H1 (cell line): ENCODE data around the gene DLGAP5. TPM values are rescaled to one million over a fixed set of nuclear protein-coding genes. Genes with fewer than 3 reads are reported as not detected.

Source experiments
- CTCF ChIA-PET: fragments of 300-600 bp; sonication (Branson Sonifier 250); formaldehyde crosslinking; loops from one replicate; lab custom pipeline; 2021; ENCODE audit not compliant: partially characterized antibody; lab: Charles Lee
- POLR2A ChIA-PET: fragments of 300-600 bp; sonication (Branson Sonifier 250); formaldehyde crosslinking; loops from one replicate; lab custom pipeline; 2021; ENCODE audit warnings: inconsistent platforms; ENCODE audit not compliant: partially characterized antibody; lab: Charles Lee
- DNase-seq, 2 experiments: peaks; one replicate each; pipeline versions ENCODE4 v3.0.0 to v3.0.0-alpha.2; 2010 to 2022; ENCODE audit warnings: low spot score in 2 of 2, low read depth in 1 of 2, mixed read lengths in 1 of 2
- FAIRE-seq: peaks from 2 replicates; lab custom pipeline; 2011; peaks lifted over from hg19 to GRCh38; lab: Jason Lieb, UNC
- H2AFZ ChIP-seq: 2 replicates; pipeline ENCODE4 v1.8.1; 2012; ENCODE audit warnings: low read length, inconsistent platforms
- H2AK5ac ChIP-seq: 2 replicates; pipeline ENCODE4 v1.6.1; 2013; ENCODE audit warnings: low read depth, low read length
- H2BK120ac ChIP-seq: replicated peaks from 2 replicates; pipeline ENCODE3; 2013; ENCODE audit warnings: low read depth, low read length, inconsistent platforms
- H2BK12ac ChIP-seq: 2 replicates; pipeline ENCODE4 v1.6.1; 2013; ENCODE audit warnings: low read depth, low read length
- H2BK15ac ChIP-seq: 2 replicates; pipeline ENCODE4 v1.6.1; 2013; ENCODE audit warnings: low read length
- H2BK20ac ChIP-seq: 2 replicates; pipeline ENCODE4 v1.6.1; 2013; ENCODE audit warnings: low read length
- H2BK5ac ChIP-seq: 2 replicates; pipeline ENCODE4 v1.6.1; 2013; ENCODE audit warnings: low read depth, low read length
- H3K14ac ChIP-seq: 2 replicates; pipeline ENCODE4 v1.6.1; 2013; ENCODE audit warnings: inconsistent platforms; ENCODE audit not compliant: insufficient read length
- H3K18ac ChIP-seq: 2 replicates; pipeline ENCODE4 v1.6.1; 2013; ENCODE audit warnings: low read length; ENCODE audit errors: extremely low read depth
- H3K23ac ChIP-seq: 2 replicates; pipeline ENCODE4 v1.6.1; 2013; ENCODE audit warnings: inconsistent platforms; ENCODE audit not compliant: insufficient read length
- H3K23me2 ChIP-seq: 2 replicates; pipeline ENCODE4 v1.6.1; 2013; ENCODE audit warnings: low read depth, low read length
- H3K27ac ChIP-seq: 2 replicates; pipeline ENCODE4 v1.6.1; 2011; ENCODE audit warnings: low read depth, low read length, inconsistent platforms
- H3K27me3 ChIP-seq, 4 experiments: replicated peaks in 1 of 4; 1 replicate in 1 of 4; 2 replicates in 3 of 4; pipeline versions ENCODE4 v1.6.1 to v1.8.1; 2011 to 2013; ENCODE audit warnings: low read length in 3 of 4, mild to moderate bottlenecking in 3 of 4, inconsistent platforms in 2 of 4, mixed read lengths in 2 of 4, moderate library complexity in 1 of 4; ENCODE audit not compliant: control insufficient read depth in 3 of 4, insufficient read depth in 3 of 4; ENCODE audit errors: extremely low read depth in 1 of 4
- H3K36me3 ChIP-seq, 4 experiments: 2 replicates each; pipeline versions ENCODE4 v1.6.1 to v1.8.1; 2011 to 2013; ENCODE audit warnings: mild to moderate bottlenecking in 4 of 4, low read length in 3 of 4, moderate library complexity in 2 of 4, control low read depth in 1 of 4, inconsistent platforms in 1 of 4; ENCODE audit not compliant: insufficient read depth in 4 of 4, control insufficient read depth in 2 of 4
- H3K4ac ChIP-seq: replicated peaks from 2 replicates; pipeline ENCODE3; 2013; ENCODE audit warnings: low read length, low read depth, mixed read lengths, inconsistent platforms; ENCODE audit not compliant: insufficient read length
- H3K4me1 ChIP-seq, 4 experiments: replicated peaks in 1 of 4; 1 replicate in 1 of 4; 2 replicates in 3 of 4; pipeline versions ENCODE4 v1.6.1 to v1.8.1; 2011 to 2013; ENCODE audit warnings: low read length in 3 of 4, inconsistent platforms in 2 of 4, mixed read lengths in 1 of 4; ENCODE audit not compliant: insufficient read depth in 4 of 4, control insufficient read depth in 3 of 4
- H3K4me2 ChIP-seq, 2 experiments: 2 replicates each; pipeline versions ENCODE4 v1.6.1 to v1.8.1; 2011 to 2013; ENCODE audit warnings: low read depth in 2 of 2, low read length in 2 of 2, control low read depth in 1 of 2, inconsistent platforms in 1 of 2, mild to moderate bottlenecking in 1 of 2; ENCODE audit not compliant: insufficient read depth in 1 of 2
- H3K4me3 ChIP-seq, 4 experiments: fragments of 200-600, 300-600 bp in 1 of 4; sonication (generic), shearing (Covaris generic), sonication (Bioruptor Twin) in 1 of 4; 2 replicates each; pipeline versions ENCODE4 v1.5.1 to v1.8.1; 2011 to 2016; ENCODE audit warnings: low read length in 4 of 4, low read depth in 3 of 4, control low read depth in 2 of 4, inconsistent platforms in 2 of 4, mild to moderate bottlenecking in 2 of 4, mixed read lengths in 1 of 4, moderate library complexity in 1 of 4; ENCODE audit not compliant: insufficient read depth in 2 of 4; ENCODE audit errors: extremely low read depth in 1 of 4
- H3K56ac ChIP-seq: replicated peaks from 2 replicates; pipeline ENCODE3; 2013; ENCODE audit warnings: low read depth, mild to moderate bottlenecking, mixed read lengths, low read length, inconsistent platforms; ENCODE audit not compliant: insufficient read length
- H3K79me1 ChIP-seq: 2 replicates; pipeline ENCODE4 v1.6.1; 2013; ENCODE audit warnings: low read depth, low read length, control low read depth
- H3K79me2 ChIP-seq, 2 experiments: 2 replicates each; pipeline versions ENCODE4 v1.6.1 to v1.8.1; 2012 to 2013; ENCODE audit warnings: low read length in 2 of 2, mild to moderate bottlenecking in 2 of 2, inconsistent platforms in 1 of 2; ENCODE audit not compliant: insufficient read depth in 2 of 2, control insufficient read depth in 1 of 2
- H3K9ac ChIP-seq, 4 experiments: replicated peaks in 1 of 4; 1 replicate in 1 of 4; 2 replicates in 3 of 4; pipeline versions ENCODE4 v1.6.1 to v1.8.1; 2011 to 2013; ENCODE audit warnings: low read depth in 3 of 4, low read length in 3 of 4, control low read depth in 2 of 4, mild to moderate bottlenecking in 2 of 4, moderate library complexity in 2 of 4, inconsistent platforms in 1 of 4; ENCODE audit errors: extremely low read depth in 1 of 4
- H3K9me3 ChIP-seq, 2 experiments: 2 replicates each; pipeline versions ENCODE4 v1.6.1 to v1.8.1; 2012 to 2013; ENCODE audit warnings: mild to moderate bottlenecking in 2 of 2, moderate library complexity in 2 of 2, control low read depth in 1 of 2, inconsistent platforms in 1 of 2, low read depth in 1 of 2, low read length in 1 of 2, mixed read lengths in 1 of 2; ENCODE audit not compliant: insufficient read depth in 2 of 2
- H4K20me1 ChIP-seq, 2 experiments: replicated peaks in 1 of 2; 2 replicates each; pipeline versions ENCODE3 to v1.8.1; 2011 to 2013; ENCODE audit warnings: inconsistent platforms in 2 of 2, low read length in 2 of 2, mild to moderate bottlenecking in 1 of 2; ENCODE audit not compliant: insufficient read depth in 2 of 2, control insufficient read depth in 1 of 2
- H4K5ac ChIP-seq: 2 replicates; pipeline ENCODE4 v1.6.1; 2013; ENCODE audit warnings: low read length, low read depth, mixed read lengths, inconsistent platforms; ENCODE audit not compliant: insufficient read length
- H4K8ac ChIP-seq: 2 replicates; pipeline ENCODE4 v1.8.0; 2013; ENCODE audit warnings: mild to moderate bottlenecking, moderate library complexity, low read length, inconsistent platforms; ENCODE audit not compliant: insufficient read depth; ENCODE audit errors: extremely low read depth
- H4K91ac ChIP-seq: replicated peaks from 2 replicates; pipeline ENCODE3; 2013; ENCODE audit warnings: low read length, mixed read lengths, inconsistent platforms; ENCODE audit not compliant: insufficient read length
- EP300 ChIP-seq, 2 experiments: IDR thresholded peaks; 1 replicate in 1 of 2; 2 replicates in 1 of 2; pipeline ENCODE4 v1.6.1; 2011 to 2012; ENCODE audit warnings: low read depth in 2 of 2, low read length in 2 of 2, mild to moderate bottlenecking in 2 of 2, borderline replicate concordance in 1 of 2, inconsistent platforms in 1 of 2, moderate library complexity in 1 of 2
- KDM1A ChIP-seq: fragments of 200-600, 300-600 bp; sonication (generic); IDR thresholded peaks from 2 replicates; pipeline ENCODE4 v1.7.1; 2016; ENCODE audit warnings: mild to moderate bottlenecking, low read length, borderline replicate concordance
- POLR2AphosphoS5 ChIP-seq: IDR thresholded peaks from 2 replicates; pipeline ENCODE4 v1.6.1; 2011; ENCODE audit warnings: low read depth, low read length
- POU5F1 ChIP-seq: IDR thresholded peaks from 2 replicates; pipeline ENCODE4 v1.6.1; 2011; ENCODE audit warnings: low read depth, mild to moderate bottlenecking, low read length, moderate library complexity
- RXRA ChIP-seq: IDR thresholded peaks from 2 replicates; pipeline ENCODE4 v1.6.1; 2011; ENCODE audit warnings: low read depth, mild to moderate bottlenecking, low read length, moderate library complexity; ENCODE audit not compliant: insufficient read depth
- WGBS, 2 experiments: shearing (Covaris generic) in 1 of 2; methylation state at CpG; one replicate each; pipeline versions ENCODE4 v1.1.6 to v1.1.7; 2013 to 2015; ENCODE audit warnings: low lambda C conversion rate in 2 of 2, mixed read lengths in 2 of 2, inconsistent platforms in 1 of 2, low coverage in 1 of 2, missing lambda C conversion rate in 1 of 2; ENCODE audit not compliant: insufficient replicate concordance in 2 of 2, insufficient coverage in 1 of 2, insufficient read length in 1 of 2; ENCODE audit errors: extremely low coverage in 1 of 2, missing lambda C conversion rate in 1 of 2; 5-methylcytosine and 5-hydroxymethylcytosine counted together
- polyA plus RNA-seq, 7 experiments: library from polyadenylated mRNA; depleted of rRNA in 3 of 7; stranded (reverse) in 5 of 7; unstranded in 2 of 7; fragments of >200 nt in 5 of 7; fragments of 200-250 nt in 2 of 7; gene quantifications; 1 replicate in 5 of 7; 2 replicates in 1 of 7; 4 replicates in 1 of 7; pipeline versions ENCODE4 v1.2.1 to v1.2.3, GENCODE V29; 2011 to 2013; ENCODE audit warnings: missing spikeins in 2 of 7, mixed read lengths in 2 of 7
- total RNA-seq: library from RNA; stranded (reverse); fragmentation: NEBNext Ultra II Directional; extraction: Animal tissue kit (Norgen Biotek cat#: 25700); gene quantifications from 2 replicates; pipeline ENCODE4 v1.2.1, GENCODE V29; 2021

Gene DLGAP5
- total and polyA plus RNA-seq, 2 of the 8 experiments (the other 6 are each of a cell fraction or from before 2014, with no cell fraction given) = 16.9 to 155 TPM

DNA sequence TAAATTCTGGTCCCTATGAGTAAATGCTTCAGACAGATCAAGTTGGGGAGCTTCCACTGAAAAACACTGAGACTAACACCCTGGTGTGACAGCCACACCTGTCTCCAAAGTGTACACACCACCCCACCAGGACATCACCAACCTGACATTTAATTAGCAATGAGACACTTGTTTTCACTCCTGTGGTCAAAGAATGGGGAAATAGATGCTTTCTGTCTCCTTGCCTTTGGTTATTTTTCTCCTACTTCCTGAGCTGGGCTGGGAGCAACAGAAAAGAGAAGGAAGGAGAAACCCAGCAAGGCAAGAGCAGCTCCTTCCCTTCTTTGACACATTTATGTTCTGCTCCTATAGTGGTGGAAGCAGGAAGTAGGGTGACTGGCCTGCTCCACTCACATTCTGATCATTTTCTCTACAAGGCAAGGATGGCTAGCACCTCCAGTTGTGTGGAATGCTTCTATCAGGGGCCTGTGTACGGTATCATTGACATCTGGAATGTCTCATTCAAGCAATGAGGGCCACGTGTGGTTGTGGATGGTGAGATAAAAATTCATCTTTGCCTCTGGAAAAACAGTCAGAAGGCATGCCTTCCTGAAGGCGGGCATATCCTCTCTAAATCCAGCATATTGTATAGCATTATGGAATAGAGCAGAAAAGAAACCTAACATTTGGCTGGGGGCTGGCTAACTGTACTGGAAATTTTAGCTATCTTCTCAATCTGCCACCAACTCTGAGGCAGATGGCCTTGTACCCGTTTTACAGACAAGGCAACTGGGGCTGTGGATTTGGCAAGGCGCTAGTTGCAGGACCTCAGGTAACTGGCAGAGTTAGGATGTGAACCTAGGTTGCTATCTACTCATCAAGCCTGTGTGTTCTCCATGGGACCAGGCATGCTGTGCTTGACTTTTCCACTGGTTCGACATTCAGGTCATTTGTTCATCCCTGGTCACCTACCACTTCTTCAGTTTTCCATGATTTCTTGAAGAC is 87.1 kb downstream of the DLGAP5 start:
- no peak for FAIRE-seq
- Histone ChIP-seq H3K27ac (no peak overlapping the region), H3K9ac (no peak overlapping the region)

More for the DNA sequence above, 87.1 kb downstream of the DLGAP5 start:
- Histone ChIP-seq H2BK120ac (no peak overlapping the region), H2AFZ (0 out of 2 replicates have a peak overlapping the region, but pooled peaks have one; percentile 93), H2BK15ac (peak overlapping the region; percentile 36; the same call in 1 of the 2 replicates), H3K4ac (no peak overlapping the region), H2BK5ac (peak overlapping the region; percentile 14; the same call in 1 of the 2 replicates), H3K27me3 (no peaks in the 10 kb centered on the region), H3K79me1 (no peaks in the 10 kb centered on the region), H4K91ac (no peak overlapping the region), H2BK12ac (peak overlapping the region; percentile 69; the same call in 1 of the 2 replicates), H2BK20ac (peak overlapping the region; percentile 98), H3K36me3 (no peaks in the 10 kb centered on the region), H3K4me1 (peaks cover 12 to 29% (median 17%) of the 10 kb centered on the region in 4 experiments; a peak in 6 of 7 replicates), H3K23ac (no peak overlapping the region), H3K9me3 (no peaks in the 10 kb centered on the region), H3K14ac (no peak overlapping the region), H4K20me1 (no peaks in the 10 kb centered on the region), H2AK5ac (peak overlapping the region; percentile 71; the same call in 1 of the 2 replicates), H3K56ac (no peak overlapping the region), H4K5ac (no peak overlapping the region), H3K4me2 (no peak overlapping the region; a peak in 1 of 4 replicates), H3K79me2 (no peaks in the 10 kb centered on the region), H4K8ac (no peak overlapping the region), H3K4me3 (no peak overlapping the region), H3K23me2 (no peaks in the 10 kb centered on the region), H3K18ac (peak overlapping the region; percentile 67; the same call in 1 of the 2 replicates)
- ChIA-PET POLR2A (interaction anchor here (1.1 to 2.6 kb wide), 11 partner anchors 10 to 340 kb away, joined by 3 to 15 read pairs (median 5); partner anchors contain the start of genes ATG14, LGALS3, SOCS4 and WDHD1), CTCF (interaction anchor here (0.6 to 5.1 kb wide), 9 partner anchors 10 to 53 kb away, joined by 3 to 29 read pairs (median 4); partner anchors contain the start of genes LGALS3 and MAPK1IP1L)
- no peak for DNase-seq
- TF ChIP-seq RXRA = no peak
- no peak for TF ChIP-seq KDM1A
- TF ChIP-seq EP300 (IDR thresholded peaks at IDR 0.05; ENCODE audit: borderline replicate concordance in 1 of 2, low read depth in 2 of 2, low read length in 2 of 2) = no peak
- TF ChIP-seq POLR2AphosphoS5 = no peak
- TF ChIP-seq POU5F1 = no peak
- WGBS, 2 experiments = 94% methylated on average over 6 of the region's 6 CpGs; no CpG with 5 or more reads in 1 of the 2 experiments
